ENCODE measurements around the gene MEST. TPM values are rescaled to one million over a fixed set of nuclear protein-coding genes. Genes with fewer than 3 reads are reported as not detected.

The MEST gene
- total RNA-seq, 2 donors from 2014 or later = 5.0 to 5.6 TPM

GRCh38 chr7:130485734-130486113, 6.2 kb upstream of the MEST start:
- Histone ChIP-seq H3K4me3 (peak overlapping the region; percentile 67), H3K27ac (no peak overlapping the region), H3K36me3 (no peaks in the 10 kb centered on the region), H3K4me1 (ENCODE audit: control insufficient read depth in 1 of 2, low read depth in 2 of 2) (peaks cover 3 to 15% of the 10 kb centered on the region in 2 donors), H3K27me3 (replicated peaks; ENCODE audit: insufficient read depth) (no peaks in the 10 kb centered on the region), H3K9me3 (no peaks in the 10 kb centered on the region)
- no peak for ATAC-seq (ENCODE audit: insufficient number of reproducible peaks, low FRiP score, low read depth)
- TF ChIP-seq CTCF (IDR thresholded peaks at IDR 0.05) = no peak
- DNase-seq (ENCODE audit: low spot score) = no peak

GRCh38 chr7:130486114-130486953, 5.6 kb upstream of the MEST start:
- no peaks in the 10 kb centered on the region for H3K27me3 ChIP-seq (replicated peaks; ENCODE audit: insufficient read depth)
- H3K27ac ChIP-seq = no peak overlapping the region
- no peaks in the 10 kb centered on the region for H3K9me3 ChIP-seq
- no peaks in the 10 kb centered on the region for H3K36me3 ChIP-seq
- peaks cover 6 to 16% of the 10 kb centered on the region in 2 donors for H3K4me1 ChIP-seq (ENCODE audit: control insufficient read depth in 1 of 2, low read depth in 2 of 2)
- peak; percentile 46 for TF ChIP-seq CTCF (IDR thresholded peaks at IDR 0.05)
- DNase-seq (ENCODE audit: low spot score) = no peak
- ATAC-seq (ENCODE audit: insufficient number of reproducible peaks, low FRiP score, low read depth) = no peak
- peak overlapping the region; percentile 67 for H3K4me3 ChIP-seq

GRCh38 chr7:130486954-130487436, 4.9 kb upstream of the MEST start:
- Histone ChIP-seq H3K36me3 (no peaks in the 10 kb centered on the region), H3K4me3 (peak overlapping the region; percentile 67), H3K9me3 (no peaks in the 10 kb centered on the region), H3K27me3 (replicated peaks; ENCODE audit: insufficient read depth) (no peaks in the 10 kb centered on the region), H3K27ac (no peak overlapping the region), H3K4me1 (ENCODE audit: control insufficient read depth in 1 of 2, low read depth in 2 of 2) (peaks cover 6 to 20% of the 10 kb centered on the region in 2 donors)
- no peak for TF ChIP-seq CTCF (IDR thresholded peaks at IDR 0.05)
- ATAC-seq (ENCODE audit: insufficient number of reproducible peaks, low FRiP score, low read depth) = no peak
- DNase-seq (ENCODE audit: low spot score) = no peak

GRCh38 chr7:130488392-130489139, 3.3 kb upstream of the MEST start:
- ATAC-seq (ENCODE audit: insufficient number of reproducible peaks, low FRiP score, low read depth) (no peak), DNase-seq (ENCODE audit: low spot score) (no peak)
- H3K4me1 ChIP-seq (ENCODE audit: control insufficient read depth in 1 of 2, low read depth in 2 of 2) = peaks cover 6 to 20% of the 10 kb centered on the region in 2 donors
- no peak for TF ChIP-seq CTCF (IDR thresholded peaks at IDR 0.05)
- no peaks in the 10 kb centered on the region for H3K27me3 ChIP-seq (replicated peaks; ENCODE audit: insufficient read depth)
- no peaks in the 10 kb centered on the region for H3K9me3 ChIP-seq
- no peaks in the 10 kb centered on the region for H3K36me3 ChIP-seq
- H3K4me3 ChIP-seq = no peak overlapping the region
- H3K27ac ChIP-seq = no peak overlapping the region

Data from thoracic aorta (tissue), 2 donors.